GM12878 (cell line): Measurements from ENCODE around the gene SLFN13. TPM values are rescaled to one million over a fixed set of nuclear protein-coding genes. Genes with fewer than 3 reads are reported as not detected.
A peak's percentile ranks its signal among the peaks of the same experiment; 100 is the strongest.

Source experiments
- BACH1 ChIP-seq: fragments of 450-650 bp; IDR thresholded peaks from 2 replicates; pipeline ENCODE4 v1.6.1; 2017; ENCODE audit warnings: mild to moderate bottlenecking, borderline replicate concordance
- BHLHE40 ChIP-seq, 2 experiments: fragments of 450-650 bp in 1 of 2; IDR thresholded peaks; 2 replicates each; pipeline ENCODE4 v1.6.1; 2011 to 2017; ENCODE audit warnings: low read depth in 2 of 2, borderline replicate concordance in 1 of 2, improper control_type of control experiment in 1 of 2, low read length in 1 of 2, mild to moderate bottlenecking in 1 of 2
- CBX5 ChIP-seq: sonication (generic); IDR thresholded peaks from 2 replicates; pipeline ENCODE4 v1.6.1; 2016; ENCODE audit warnings: low read depth, moderate library complexity, mild to moderate bottlenecking, inconsistent platforms
- DPF2 ChIP-seq: fragments of 450-650 bp; IDR thresholded peaks from 2 replicates; pipeline ENCODE4 v1.6.1; 2017; ENCODE audit warnings: mild to moderate bottlenecking
- FOXK2 ChIP-seq: fragments of 450-650 bp; IDR thresholded peaks from 2 replicates; pipeline ENCODE4 v1.6.1; 2017; ENCODE audit warnings: mild to moderate bottlenecking, moderate library complexity
- HDGF ChIP-seq: fragments of 450-650 bp; IDR thresholded peaks from 2 replicates; pipeline ENCODE4 v1.6.1; 2016; ENCODE audit warnings: antibody characterized with exemption
- HSF1 ChIP-seq: fragments of 150-350 bp; IDR thresholded peaks from 2 replicates; pipeline ENCODE4 v1.6.1; 2014; ENCODE audit warnings: mild to moderate bottlenecking, low read depth, low read length
- IRF3 ChIP-seq: fragments of 450-650 bp; IDR thresholded peaks from 2 replicates; pipeline ENCODE4 v1.6.1; 2014; ENCODE audit warnings: mild to moderate bottlenecking
- LARP7 ChIP-seq: fragments of 450-650 bp; IDR thresholded peaks from 2 replicates; pipeline ENCODE4 v1.6.1; 2017; ENCODE audit warnings: mild to moderate bottlenecking
- NFYB ChIP-seq: IDR thresholded peaks from 2 replicates; pipeline ENCODE4 v1.6.1; 2011; ENCODE audit warnings: low read depth, mild to moderate bottlenecking, low read length, improper control_type of control experiment, moderate library complexity; ENCODE audit not compliant: insufficient read depth
- NR2C2 ChIP-seq: IDR thresholded peaks from 2 replicates; pipeline ENCODE4 v1.6.1; 2011; ENCODE audit warnings: borderline replicate concordance, low read depth; ENCODE audit not compliant: control insufficient read depth, insufficient read length
- POLR2A ChIP-seq: IDR thresholded peaks from 2 replicates; pipeline ENCODE4 v1.6.1; 2011; ENCODE audit warnings: low read depth, mild to moderate bottlenecking, low read length
- SMC3 ChIP-seq: IDR thresholded peaks from 2 replicates; pipeline ENCODE4 v1.6.1; 2011; ENCODE audit warnings: low read length, improper control_type of control experiment, borderline replicate concordance
- SREBF1 ChIP-seq: IDR thresholded peaks from 2 replicates; pipeline ENCODE4 v1.6.1; 2012; ENCODE audit warnings: mild to moderate bottlenecking, low read length
- STAT1 ChIP-seq: fragments of 450-650 bp; conservative IDR thresholded peaks from 2 replicates; pipeline ENCODE4 v1.6.1; 2014; ENCODE audit warnings: antibody characterized with exemption, mild to moderate bottlenecking
- STAT3 ChIP-seq: IDR thresholded peaks from 2 replicates; pipeline ENCODE4 v1.6.1; 2011; ENCODE audit warnings: low read depth, low read length, improper control_type of control experiment
- YBX1 ChIP-seq: fragments of 450-650 bp; IDR thresholded peaks from 2 replicates; pipeline ENCODE4 v1.6.1; 2016; ENCODE audit warnings: antibody characterized with exemption
- ZNF207 ChIP-seq: fragments of 450-650 bp; IDR thresholded peaks from 2 replicates; pipeline ENCODE4 v1.6.1; 2014; ENCODE audit warnings: antibody characterized with exemption, mild to moderate bottlenecking, borderline replicate concordance
- ZNF217 ChIP-seq: fragments of 450-650 bp; IDR thresholded peaks from 2 replicates; pipeline ENCODE4 v1.6.1; 2017; ENCODE audit warnings: antibody characterized with exemption, mild to moderate bottlenecking
- ZNF274 ChIP-seq: IDR thresholded peaks from one replicate; pipeline ENCODE4 v1.8.0; 2011; ENCODE audit not compliant: insufficient read length, insufficient read depth
- polyA plus RNA-seq, 11 experiments: library from polyadenylated mRNA; depleted of rRNA in 4 of 11; unstranded in 6 of 11; stranded (reverse) in 5 of 11; fragments of >200 nt; fragmentation: Nextera tagmentation in 4 of 11; fragmentation: Illumina TruSeq in 1 of 11; extraction: Ambion mirVana in 4 of 11; extraction: Trizol in 1 of 11; gene quantifications; 1 replicate in 1 of 11; 2 replicates in 10 of 11; pipeline versions ENCODE4 v1.2.1 to v1.2.3, GENCODE V29; 2011 to 2016; ENCODE audit warnings: inconsistent platforms in 2 of 11, missing spikeins in 2 of 11, low read depth in 1 of 11
- total RNA-seq, 4 experiments: library from RNA; depleted of rRNA in 3 of 4; stranded (reverse); fragments of >200 nt in 3 of 4; fragmentation: Illumina TruSeq in 1 of 4; extraction: Trizol in 1 of 4; gene quantifications; 2 replicates each; pipeline versions ENCODE4 v1.2.1 to v1.2.3, GENCODE V29; 2013 to 2021
- TF ChIP-seq, protein P1 (sequence below): IDR thresholded peaks from 2 replicates; pipeline ENCODE4 v1.6.1; 2011; ENCODE audit warnings: mild to moderate bottlenecking, low read depth, low read length, moderate library complexity; ENCODE audit not compliant: insufficient replicate concordance
- TF ChIP-seq, protein P2 (sequence below): fragments of 450-650 bp; IDR thresholded peaks from 2 replicates; pipeline ENCODE4 v1.6.1; 2018; ENCODE audit warnings: borderline replicate concordance, mild to moderate bottlenecking; ENCODE audit not compliant: partially characterized antibody
- TF ChIP-seq, protein P3 (sequence below): fragments of 450-650 bp; IDR thresholded peaks from 2 replicates; pipeline ENCODE4 v1.6.1; 2018; ENCODE audit warnings: mild to moderate bottlenecking, low read depth, moderate library complexity; ENCODE audit not compliant: partially characterized antibody

The SLFN13 gene
- total and polyA plus RNA-seq, 10 of the 15 experiments (the other 5 are each of a cell fraction or from before 2014, with no cell fraction given) = 12.4 to 82.4 (median 61.9) TPM

DNA sequence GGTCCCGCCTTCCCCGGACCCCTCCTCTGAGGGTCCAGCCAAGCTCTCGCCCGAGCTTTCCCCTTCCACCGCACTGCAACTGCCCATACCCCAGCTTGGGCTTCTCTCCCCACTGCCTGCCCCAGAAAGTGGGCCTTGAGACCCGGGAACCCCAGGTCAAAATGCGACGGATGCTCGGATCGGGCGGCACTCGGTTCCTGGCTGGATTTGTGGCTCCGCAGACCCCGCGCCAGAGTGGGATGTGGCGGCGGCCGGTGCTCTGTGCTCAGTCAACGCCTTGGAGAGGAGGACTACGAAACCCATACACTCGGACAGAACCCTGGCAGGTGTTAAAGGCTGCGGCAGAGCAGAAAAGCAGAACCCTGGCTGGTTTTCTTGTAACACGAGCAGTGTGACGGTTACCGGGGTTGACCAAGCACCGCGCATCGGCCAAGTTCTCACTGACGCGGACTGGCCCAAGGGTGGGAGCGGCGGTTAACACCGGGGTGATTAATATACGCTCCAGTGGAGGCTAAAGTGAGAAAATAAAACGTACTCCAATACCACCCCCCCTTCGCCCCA, 885 bp upstream of the SLFN13 start (continued):
- TF ChIP-seq STAT1 = no peak; the same call in 1 of the 2 replicates
- peak; percentile 85 for TF ChIP-seq DPF2
- TF ChIP-seq FOXK2 = no peak
- TF ChIP-seq YBX1 = no peak
- TF ChIP-seq STAT3 = no peak
- TF ChIP-seq CBX5 = no peak
- no peak for TF ChIP-seq HSF1
- no peak for TF ChIP-seq ZNF217
- TF ChIP-seq BACH1 = 0 out of 2 replicates have a peak, but pooled peaks have one; percentile 19
- TF ChIP-seq NR2C2 = no peak
- TF ChIP-seq POLR2A = peak; percentile 63
- no peak for TF ChIP-seq ZNF207
- TF ChIP-seq SREBF1 = no peak
- TF ChIP-seq ZNF274 = no peak
- TF ChIP-seq BHLHE40 (IDR thresholded peaks at IDR 0.05; ENCODE audit: borderline replicate concordance in 1 of 2, low read depth in 2 of 2, low read length in 1 of 2) = peak; percentile 50 to 74; a peak in 3 of 4 replicates
- no peak for TF ChIP-seq IRF3
- no peak for TF ChIP-seq LARP7
- TF ChIP-seq, protein P1, sequence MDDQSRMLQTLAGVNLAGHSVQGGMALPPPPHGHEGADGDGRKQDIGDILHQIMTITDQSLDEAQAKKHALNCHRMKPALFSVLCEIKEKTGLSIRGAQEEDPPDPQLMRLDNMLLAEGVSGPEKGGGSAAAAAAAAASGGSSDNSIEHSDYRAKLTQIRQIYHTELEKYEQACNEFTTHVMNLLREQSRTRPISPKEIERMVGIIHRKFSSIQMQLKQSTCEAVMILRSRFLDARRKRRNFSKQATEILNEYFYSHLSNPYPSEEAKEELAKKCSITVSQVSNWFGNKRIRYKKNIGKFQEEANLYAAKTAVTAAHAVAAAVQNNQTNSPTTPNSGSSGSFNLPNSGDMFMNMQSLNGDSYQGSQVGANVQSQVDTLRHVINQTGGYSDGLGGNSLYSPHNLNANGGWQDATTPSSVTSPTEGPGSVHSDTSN = peak; percentile 25
- TF ChIP-seq HDGF = no peak
- TF ChIP-seq, protein P2, sequence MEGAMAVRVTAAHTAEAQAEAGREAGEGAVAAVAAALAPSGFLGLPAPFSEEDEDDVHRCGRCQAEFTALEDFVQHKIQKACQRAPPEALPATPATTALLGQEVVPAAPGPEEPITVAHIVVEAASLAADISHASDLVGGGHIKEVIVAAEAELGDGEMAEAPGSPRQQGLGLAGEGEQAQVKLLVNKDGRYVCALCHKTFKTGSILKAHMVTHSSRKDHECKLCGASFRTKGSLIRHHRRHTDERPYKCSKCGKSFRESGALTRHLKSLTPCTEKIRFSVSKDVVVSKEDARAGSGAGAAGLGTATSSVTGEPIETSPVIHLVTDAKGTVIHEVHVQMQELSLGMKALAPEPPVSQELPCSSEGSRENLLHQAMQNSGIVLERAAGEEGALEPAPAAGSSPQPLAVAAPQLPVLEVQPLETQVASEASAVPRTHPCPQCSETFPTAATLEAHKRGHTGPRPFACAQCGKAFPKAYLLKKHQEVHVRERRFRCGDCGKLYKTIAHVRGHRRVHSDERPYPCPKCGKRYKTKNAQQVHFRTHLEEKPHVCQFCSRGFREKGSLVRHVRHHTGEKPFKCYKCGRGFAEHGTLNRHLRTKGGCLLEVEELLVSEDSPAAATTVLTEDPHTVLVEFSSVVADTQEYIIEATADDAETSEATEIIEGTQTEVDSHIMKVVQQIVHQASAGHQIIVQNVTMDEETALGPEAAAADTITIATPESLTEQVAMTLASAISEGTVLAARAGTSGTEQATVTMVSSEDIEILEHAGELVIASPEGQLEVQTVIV = no peak
- no peak for TF ChIP-seq SMC3
- TF ChIP-seq, protein P3, sequence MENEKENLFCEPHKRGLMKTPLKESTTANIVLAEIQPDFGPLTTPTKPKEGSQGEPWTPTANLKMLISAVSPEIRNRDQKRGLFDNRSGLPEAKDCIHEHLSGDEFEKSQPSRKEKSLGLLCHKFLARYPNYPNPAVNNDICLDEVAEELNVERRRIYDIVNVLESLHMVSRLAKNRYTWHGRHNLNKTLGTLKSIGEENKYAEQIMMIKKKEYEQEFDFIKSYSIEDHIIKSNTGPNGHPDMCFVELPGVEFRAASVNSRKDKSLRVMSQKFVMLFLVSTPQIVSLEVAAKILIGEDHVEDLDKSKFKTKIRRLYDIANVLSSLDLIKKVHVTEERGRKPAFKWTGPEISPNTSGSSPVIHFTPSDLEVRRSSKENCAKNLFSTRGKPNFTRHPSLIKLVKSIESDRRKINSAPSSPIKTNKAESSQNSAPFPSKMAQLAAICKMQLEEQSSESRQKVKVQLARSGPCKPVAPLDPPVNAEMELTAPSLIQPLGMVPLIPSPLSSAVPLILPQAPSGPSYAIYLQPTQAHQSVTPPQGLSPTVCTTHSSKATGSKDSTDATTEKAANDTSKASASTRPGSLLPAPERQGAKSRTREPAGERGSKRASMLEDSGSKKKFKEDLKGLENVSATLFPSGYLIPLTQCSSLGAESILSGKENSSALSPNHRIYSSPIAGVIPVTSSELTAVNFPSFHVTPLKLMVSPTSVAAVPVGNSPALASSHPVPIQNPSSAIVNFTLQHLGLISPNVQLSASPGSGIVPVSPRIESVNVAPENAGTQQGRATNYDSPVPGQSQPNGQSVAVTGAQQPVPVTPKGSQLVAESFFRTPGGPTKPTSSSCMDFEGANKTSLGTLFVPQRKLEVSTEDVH = no peak
- TF ChIP-seq NFYB = no peak
